Stomach (tissue), 4 donors: ENCODE data around the gene STARD3.

Source experiments
- POLR2AphosphoS5 ChIP-seq, 3 donors: sonication (generic); formaldehyde crosslinking; IDR thresholded peaks; one replicate each; pipeline ENCODE4 v1.6.1; 2016; ENCODE audit warnings: antibody characterized with exemption in 3 of 3
- TF ChIP-seq, protein P1 (sequence below), 7 experiments: fragments of 450-650 bp in 4 of 7; fragments of 200-600 bp in 3 of 7; sonication (generic) in 3 of 7; IDR thresholded peaks; one replicate each; pipeline ENCODE4 v1.5.1; 2016 to 2019; ENCODE audit warnings: antibody characterized with exemption in 7 of 7, control low read depth in 2 of 7, mild to moderate bottlenecking in 1 of 7

DNA sequence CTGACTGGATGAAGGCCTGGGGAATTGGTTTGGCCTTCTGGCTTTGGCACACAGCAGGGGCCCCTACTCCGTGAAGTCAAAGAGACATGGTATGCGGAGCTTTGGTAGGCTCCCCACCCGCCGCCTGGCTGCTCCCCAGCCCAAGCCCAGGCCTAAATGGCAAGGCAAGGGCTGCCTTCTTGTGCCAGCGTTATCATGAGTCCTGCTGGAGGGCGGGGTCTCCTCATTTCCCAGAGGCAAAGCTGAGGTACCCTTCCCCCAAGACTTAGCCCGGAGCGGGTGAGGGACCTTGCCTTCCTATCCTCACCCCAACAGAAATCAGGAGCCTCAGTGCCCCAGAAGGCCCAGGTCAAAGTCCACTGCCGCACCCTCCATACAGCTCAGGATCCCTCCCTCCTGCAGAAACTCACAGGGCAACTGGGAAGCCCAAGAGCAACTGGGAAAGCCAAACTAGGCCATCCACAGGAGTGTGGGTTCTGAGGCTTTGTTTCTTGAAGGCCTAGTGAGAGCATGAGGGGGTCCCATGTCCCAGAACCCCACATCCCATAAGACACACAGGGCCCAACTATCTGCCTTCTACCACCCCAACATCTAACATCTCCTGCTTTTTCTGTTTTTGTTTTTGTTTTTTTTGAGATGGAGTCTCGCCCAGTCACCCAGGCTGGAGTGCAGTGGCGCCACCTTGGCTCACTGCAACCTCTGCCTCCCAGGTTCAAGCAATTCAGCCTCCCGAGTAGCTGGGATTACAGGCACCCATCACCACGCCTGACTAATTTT, 41.6 kb downstream of the STARD3 start:
- TF ChIP-seq, protein P1, sequence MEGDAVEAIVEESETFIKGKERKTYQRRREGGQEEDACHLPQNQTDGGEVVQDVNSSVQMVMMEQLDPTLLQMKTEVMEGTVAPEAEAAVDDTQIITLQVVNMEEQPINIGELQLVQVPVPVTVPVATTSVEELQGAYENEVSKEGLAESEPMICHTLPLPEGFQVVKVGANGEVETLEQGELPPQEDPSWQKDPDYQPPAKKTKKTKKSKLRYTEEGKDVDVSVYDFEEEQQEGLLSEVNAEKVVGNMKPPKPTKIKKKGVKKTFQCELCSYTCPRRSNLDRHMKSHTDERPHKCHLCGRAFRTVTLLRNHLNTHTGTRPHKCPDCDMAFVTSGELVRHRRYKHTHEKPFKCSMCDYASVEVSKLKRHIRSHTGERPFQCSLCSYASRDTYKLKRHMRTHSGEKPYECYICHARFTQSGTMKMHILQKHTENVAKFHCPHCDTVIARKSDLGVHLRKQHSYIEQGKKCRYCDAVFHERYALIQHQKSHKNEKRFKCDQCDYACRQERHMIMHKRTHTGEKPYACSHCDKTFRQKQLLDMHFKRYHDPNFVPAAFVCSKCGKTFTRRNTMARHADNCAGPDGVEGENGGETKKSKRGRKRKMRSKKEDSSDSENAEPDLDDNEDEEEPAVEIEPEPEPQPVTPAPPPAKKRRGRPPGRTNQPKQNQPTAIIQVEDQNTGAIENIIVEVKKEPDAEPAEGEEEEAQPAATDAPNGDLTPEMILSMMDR (IDR thresholded peaks at IDR 0.05): no peak
- TF ChIP-seq POLR2AphosphoS5 (IDR thresholded peaks at IDR 0.05): peak in 1 of 3 donors; percentile 2
